HEK293T (cell line): Measurements from ENCODE around the gene OSBPL7.

Experiments used
- CTCF ChIA-PET: fragments of 350-600 bp; formaldehyde crosslinking; extraction: SDS; loops from one replicate; lab custom pipeline; 2021; ENCODE audit warnings: antibody characterized with exemption, inconsistent platforms; lab: Yijun Ruan, JAX
- POLR2A ChIA-PET: fragments of 350-600 bp; formaldehyde crosslinking; extraction: SDS; loops from one replicate; lab custom pipeline; 2020; ENCODE audit warnings: antibody characterized with exemption, inconsistent platforms; lab: Yijun Ruan, JAX
- DNase-seq: peaks from one replicate; pipeline ENCODE4 v3.0.0; 2012; ENCODE audit warnings: mixed read lengths; ENCODE audit errors: extremely low spot score
- ARNT ChIP-seq: fragments of 450-650 bp; IDR thresholded peaks from 2 replicates; pipeline ENCODE4 v1.6.1; 2017; ENCODE audit warnings: mild to moderate bottlenecking
- BHLHE40 ChIP-seq: fragments of 450-650 bp; IDR thresholded peaks from 2 replicates; pipeline ENCODE4 v1.6.1; 2016; ENCODE audit warnings: mild to moderate bottlenecking, moderate library complexity, borderline replicate concordance
- CTBP1 ChIP-seq: fragments of 450-650 bp; IDR thresholded peaks from 2 replicates; pipeline ENCODE4 v1.6.1; 2016; ENCODE audit warnings: borderline replicate concordance
- ELF4 ChIP-seq: fragments of 450-650 bp; IDR thresholded peaks from 2 replicates; pipeline ENCODE4 v1.6.1; 2017; ENCODE audit warnings: antibody characterized with exemption
- FOXA1 ChIP-seq: fragments of 450-650 bp; IDR thresholded peaks from 2 replicates; pipeline ENCODE4 v1.6.1; 2016; ENCODE audit warnings: mild to moderate bottlenecking
- FOXK2 ChIP-seq: fragments of 450-650 bp; IDR thresholded peaks from 2 replicates; pipeline ENCODE4 v1.6.1; 2016; ENCODE audit warnings: mild to moderate bottlenecking
- FOXM1 ChIP-seq: fragments of 450-650 bp; IDR thresholded peaks from 2 replicates; pipeline ENCODE4 v1.6.1; 2017; ENCODE audit warnings: mild to moderate bottlenecking, borderline replicate concordance
- HDGF ChIP-seq: fragments of 450-650 bp; IDR thresholded peaks from 2 replicates; pipeline ENCODE4 v1.6.1; 2017; ENCODE audit warnings: antibody characterized with exemption, borderline replicate concordance
- L3MBTL2 ChIP-seq: fragments of 450-650 bp; conservative IDR thresholded peaks from 2 replicates; pipeline ENCODE4 v1.6.1; 2016; ENCODE audit warnings: mild to moderate bottlenecking
- LEF1 ChIP-seq: fragments of 450-650 bp; IDR thresholded peaks from 2 replicates; pipeline ENCODE4 v1.6.1; 2017; ENCODE audit warnings: mild to moderate bottlenecking, borderline replicate concordance
- NFRKB ChIP-seq: fragments of 450-650 bp; IDR thresholded peaks from 2 replicates; pipeline ENCODE4 v1.6.1; 2016; ENCODE audit warnings: mild to moderate bottlenecking, moderate library complexity
- PKNOX1 ChIP-seq: fragments of 450-650 bp; IDR thresholded peaks from 2 replicates; pipeline ENCODE4 v1.6.1; 2016
- SP1 ChIP-seq: fragments of 450-650 bp; IDR thresholded peaks from 2 replicates; pipeline ENCODE4 v1.6.1; 2017
- SUZ12 ChIP-seq: fragments of 450-650 bp; IDR thresholded peaks from 2 replicates; pipeline ENCODE4 v1.6.1; 2016; ENCODE audit warnings: mild to moderate bottlenecking
- TARDBP ChIP-seq: fragments of 450-650 bp; IDR thresholded peaks from 2 replicates; pipeline ENCODE4 v1.6.1; 2016
- ZNF384 ChIP-seq: fragments of 450-650 bp; IDR thresholded peaks from 2 replicates; pipeline ENCODE4 v1.6.1; 2016

The OSBPL7 gene

GRCh38 chr17:47803751-47804150 is 17.8 kb downstream of the OSBPL7 start:
- TF ChIP-seq CTBP1 (no peak), HDGF (no peak), PKNOX1 (no peak), NFRKB (no peak), ELF4 (no peak)
- POLR2A ChIA-PET: no interaction called here
- CTCF ChIA-PET: interaction anchor here (0.6 kb wide), 1 partner anchor 63 kb away, joined by 5 read pairs; no protein-coding TSS in a partner anchor
- no peak for DNase-seq

DNA sequence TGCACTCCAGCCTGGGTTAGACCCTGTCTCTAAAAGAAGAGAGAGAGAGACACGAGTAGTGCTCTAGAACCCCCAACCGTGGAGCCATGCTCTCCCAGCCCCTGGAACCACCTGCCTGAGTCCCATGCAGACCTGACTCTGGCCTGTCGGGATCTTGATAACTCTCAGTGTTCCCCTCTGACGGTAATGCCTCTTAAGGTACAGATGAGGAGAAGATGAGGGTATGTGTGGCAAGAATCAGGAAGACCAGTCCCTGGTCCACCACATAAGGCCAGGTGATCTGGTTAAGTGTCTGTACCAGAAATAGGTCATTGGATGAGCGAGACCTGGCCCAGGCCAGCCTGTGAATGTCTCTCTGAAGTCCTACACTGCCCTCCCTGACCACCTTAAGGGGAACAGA is 18.4 kb downstream of the OSBPL7 start:
- ChIA-PET CTCF (interaction anchor here (0.6 to 0.7 kb wide), 3 partner anchors 24 to 104 kb away, joined by 3 to 4 read pairs (median 3); no protein-coding TSS in a partner anchor), POLR2A (no interaction called here)
- TF ChIP-seq SP1 (no peak), CTBP1 (no peak), FOXA1 (no peak), LEF1 (no peak), ELF4 (no peak), TARDBP (no peak), ARNT (no peak), HDGF (no peak), NFRKB (no peak), FOXK2 (no peak), SUZ12 (no peak), BHLHE40 (no peak), FOXM1 (no peak), L3MBTL2 (no peak), ZNF384 (no peak)
- no peak for DNase-seq

DNA sequence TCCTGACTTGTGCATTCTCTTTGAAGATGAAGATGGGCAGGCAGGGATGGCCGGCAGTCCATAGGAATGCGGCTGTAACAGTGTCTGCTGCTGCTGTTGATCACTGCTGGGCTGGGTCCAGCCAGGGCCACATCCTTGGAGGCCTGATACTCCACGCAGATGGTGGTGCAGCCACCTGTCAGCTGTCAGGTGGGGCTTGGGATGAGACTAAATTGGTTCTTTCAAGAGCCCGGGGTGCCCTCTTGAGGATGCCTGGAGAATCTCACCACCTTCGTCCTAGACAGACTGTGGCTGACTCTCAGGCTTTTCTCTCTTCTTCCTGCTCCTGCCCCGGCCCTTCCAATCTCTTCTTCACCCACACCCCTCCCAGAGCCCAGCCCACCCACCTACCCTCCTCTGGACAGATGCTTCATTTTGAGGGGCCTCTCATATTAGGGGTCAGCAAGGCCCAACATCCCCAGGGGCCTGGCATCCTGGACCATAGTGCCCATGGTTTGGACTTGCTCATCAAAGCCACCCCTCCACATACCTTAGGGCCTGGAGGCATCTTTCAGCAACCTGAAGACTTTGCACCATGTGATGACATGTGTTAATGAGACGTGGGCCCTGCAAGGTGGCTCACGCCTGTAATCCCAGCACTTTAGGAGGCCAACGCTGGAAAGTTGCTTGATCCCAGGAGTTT is 19.1 kb downstream of the OSBPL7 start:
- ChIA-PET CTCF (interaction anchor here (0.7 to 1.0 kb wide), 2 partner anchors 10 to 103 kb away, joined by 3 to 4 read pairs; no protein-coding TSS in a partner anchor), POLR2A (interaction anchor here (1.3 kb wide), 1 partner anchor 30 kb away, joined by 3 read pairs; no protein-coding TSS in a partner anchor)
- peak; percentile 75 for DNase-seq
- TF ChIP-seq PKNOX1 (0 out of 2 replicates have a peak, but pooled peaks have one; percentile 31), HDGF (no peak), CTBP1 (no peak), ARNT (no peak)

GRCh38 chr17:47801906-47802305 is 19.7 kb downstream of the OSBPL7 start:
- ChIA-PET POLR2A (interaction anchor here (1.3 kb wide), 1 partner anchor 29 kb away, joined by 3 read pairs; no protein-coding TSS in a partner anchor), CTCF (interaction anchor here (0.6 to 1.0 kb wide), 3 partner anchors 9 to 51 kb away, joined by 3 to 4 read pairs (median 4); no protein-coding TSS in a partner anchor)
- DNase-seq: no peak
- TF ChIP-seq L3MBTL2 (no peak), ZNF384 (no peak), ARNT (no peak), ELF4 (no peak), SUZ12 (no peak), SP1 (no peak), PKNOX1 (no peak), TARDBP (no peak), CTBP1 (no peak)

DNA sequence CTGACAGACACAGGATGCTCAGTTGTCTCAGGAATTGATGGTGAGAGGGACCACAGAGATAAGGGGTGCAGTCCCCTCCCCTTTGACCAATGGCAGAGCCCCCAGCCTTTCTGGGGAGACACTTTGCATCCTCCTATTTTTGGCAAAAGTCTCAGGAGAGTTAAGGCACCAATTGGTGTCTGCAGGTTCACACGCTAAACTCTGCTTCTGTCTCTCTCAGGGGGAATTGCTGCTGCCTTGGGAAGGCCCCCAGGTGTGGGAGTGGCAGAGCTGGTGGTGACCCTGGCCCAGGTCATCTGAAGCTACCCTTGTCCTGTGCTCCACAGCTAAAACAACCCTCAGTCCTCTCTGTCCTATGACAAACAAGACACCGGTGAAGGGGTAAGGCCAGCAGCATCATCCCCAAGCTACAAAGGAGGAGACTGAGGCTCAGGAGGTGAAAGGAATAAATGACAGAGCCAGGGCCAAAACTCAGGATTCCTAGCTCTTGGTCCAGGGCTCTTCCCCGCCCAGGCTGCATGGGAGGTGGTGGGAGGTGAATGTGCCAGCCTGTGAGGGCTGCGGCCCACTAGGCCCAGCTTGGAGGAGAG is 20.3 kb downstream of the OSBPL7 start:
- ChIA-PET CTCF (interaction anchor here (0.6 to 1.0 kb wide), 4 partner anchors 8 to 88 kb away, joined by 3 to 4 read pairs (median 4); no protein-coding TSS in a partner anchor), POLR2A (interaction anchor here (1.1 to 1.3 kb wide), 2 partner anchors 29 to 30 kb away, joined by 3 read pairs; partner anchors contain the start of genes LRRC46 and MRPL10)
- TF ChIP-seq TARDBP: no peak
- no peak for TF ChIP-seq BHLHE40
- TF ChIP-seq PKNOX1: no peak
- no peak for TF ChIP-seq LEF1
- TF ChIP-seq FOXA1: no peak
- TF ChIP-seq SUZ12: no peak
- TF ChIP-seq HDGF: no peak
- no peak for TF ChIP-seq SP1
- no peak for TF ChIP-seq ZNF384
- TF ChIP-seq ARNT: no peak
- TF ChIP-seq FOXM1: no peak
- TF ChIP-seq NFRKB: no peak
- no peak for TF ChIP-seq FOXK2
- no peak for TF ChIP-seq ELF4
- TF ChIP-seq L3MBTL2: no peak
- TF ChIP-seq CTBP1: no peak
- DNase-seq: no peak
